Aorta (tissue), 5 donors: ENCODE data around the gene VSIG2. TPM values are rescaled to one million over a fixed set of nuclear protein-coding genes. Genes with fewer than 3 reads are reported as not detected.

Experiments
- ATAC-seq: fragments of 200-7000 bp; cut with Tn5 transposase; one replicate; pipeline ENCODE4 v1.9.1; 2022; ENCODE audit warnings: moderate library complexity; ENCODE audit not compliant: low FRiP score
- DNase-seq, 2 donors: peaks; one replicate each; pipeline ENCODE4 v3.0.0-alpha.2; 2020
- H3K27ac ChIP-seq, 2 donors: one replicate each; pipeline ENCODE4 v1.5.1; 2013; ENCODE audit warnings: low read length in 2 of 2, mild to moderate bottlenecking in 2 of 2, moderate library complexity in 2 of 2, control low read depth in 1 of 2, inconsistent platforms in 1 of 2, low read depth in 1 of 2
- H3K27me3 ChIP-seq, 2 donors: one replicate each; pipeline ENCODE4 v1.6.1; 2013; ENCODE audit warnings: control low read depth in 1 of 2, low read length in 1 of 2, mild to moderate bottlenecking in 1 of 2, moderate library complexity in 1 of 2; ENCODE audit not compliant: insufficient read depth in 2 of 2, control insufficient read depth in 1 of 2
- H3K36me3 ChIP-seq, 2 donors: one replicate each; pipeline ENCODE4 v1.6.1; 2013; ENCODE audit warnings: control low read depth in 1 of 2, low read length in 1 of 2, mild to moderate bottlenecking in 1 of 2; ENCODE audit not compliant: insufficient read depth in 2 of 2, control insufficient read depth in 1 of 2
- H3K4me1 ChIP-seq, 2 donors: one replicate each; pipeline ENCODE4 v1.6.1; 2013; ENCODE audit warnings: low read length in 2 of 2, control low read depth in 1 of 2, mild to moderate bottlenecking in 1 of 2, moderate library complexity in 1 of 2; ENCODE audit not compliant: insufficient read depth in 2 of 2, control insufficient read depth in 1 of 2
- H3K4me3 ChIP-seq, 2 donors: one replicate each; pipeline ENCODE4 v1.5.1; 2013; ENCODE audit warnings: low read length in 2 of 2, control low read depth in 1 of 2, mild to moderate bottlenecking in 1 of 2
- H3K9me3 ChIP-seq: one replicate; pipeline ENCODE4 v1.6.1; 2013; ENCODE audit warnings: mild to moderate bottlenecking, low read length; ENCODE audit not compliant: control insufficient read depth
- WGBS, 2 donors: extraction: QIAGEN DNeasy Blood & Tissue Kit; methylation state at CpG; one replicate each; pipeline ENCODE4 v1.1.7; 2013; 5-methylcytosine and 5-hydroxymethylcytosine counted together
- intact Hi-C, 2 donors: fragments of 100-400 bp; cut with DNase I; formaldehyde crosslinking; loops; one replicate each; pipeline versions ENCODE4 v1.14.2 to v1.15.0; 2022
- polyA plus RNA-seq, 2 donors: library from polyadenylated mRNA; stranded (reverse); fragments of 200-250 nt; gene quantifications; one replicate each; pipeline ENCODE4 v1.2.3, GENCODE V29; 2013
- total RNA-seq, 2 donors: library from RNA; stranded (reverse); fragmentation: NEBNext Ultra II Directional; extraction: Animal tissue kit (Norgen Biotek cat#: 25700); gene quantifications; one replicate each; pipeline ENCODE4 v1.2.1, GENCODE V29; 2021
- donor health status: healthy with polysubstance abuse.
- donor health status: Bipolar disorder and iron deficiency.
- donor health status: DM: no; HTN: no; CAD: no.
- donor health status: DM: no; HTN: no; CAD: no.
- donor health status: DM: yes; HTN: yes; CAD: no.

VSIG2 gene
- total and polyA plus RNA-seq, 4 donors = 1.9 to 6.9 (median 3.5) TPM

DNA sequence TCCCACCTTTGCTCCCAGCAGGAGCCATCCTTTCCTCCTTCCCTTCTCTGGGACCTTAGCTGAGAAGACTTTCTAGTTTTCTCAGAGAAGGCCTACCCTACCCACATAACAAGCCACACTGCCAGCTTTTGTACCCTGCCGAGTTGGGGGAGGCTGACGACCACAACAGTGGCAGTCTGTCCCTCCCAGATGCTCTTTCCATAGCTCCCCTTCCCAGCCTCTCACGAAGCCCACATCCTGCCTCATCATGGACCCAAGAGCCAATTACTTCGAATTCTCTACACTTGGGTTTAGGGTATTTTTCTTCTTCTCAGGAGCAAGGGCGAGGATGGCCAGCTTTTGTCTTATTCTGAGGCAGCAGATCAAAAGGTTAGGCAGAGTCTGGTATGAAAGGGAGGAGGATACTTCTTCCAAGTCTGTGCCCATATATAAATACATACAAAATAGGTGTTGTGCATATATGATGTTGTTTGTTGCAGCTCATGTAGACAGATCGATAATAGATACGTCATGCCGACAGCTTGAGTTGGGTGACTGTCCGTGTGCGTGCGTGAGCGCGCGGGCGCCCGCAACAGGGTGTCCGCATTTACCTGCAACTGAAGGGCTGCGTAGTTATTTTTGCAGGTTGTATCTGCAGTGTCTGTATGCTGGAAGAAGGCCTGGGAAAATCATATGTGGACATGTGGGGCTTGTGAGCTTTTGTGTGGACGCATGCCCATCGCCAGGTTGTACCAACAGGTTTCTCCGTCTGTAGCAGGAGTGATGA, 13.2 kb downstream of the VSIG2 start:
- Histone ChIP-seq H3K4me1 (no peaks in the 10 kb centered on the region), H3K27ac (no peak overlapping the region), H3K36me3 (no peaks in the 10 kb centered on the region), H3K27me3 (no peaks in the 10 kb centered on the region), H3K9me3 (no peaks in the 10 kb centered on the region), H3K4me3 (no peak overlapping the region)
- intact Hi-C loops = no loop called here
- 90% methylated on average over 21 of the region's 21 CpGs for WGBS, 2 donors
- no peak for ATAC-seq
- no peak for DNase-seq

DNA sequence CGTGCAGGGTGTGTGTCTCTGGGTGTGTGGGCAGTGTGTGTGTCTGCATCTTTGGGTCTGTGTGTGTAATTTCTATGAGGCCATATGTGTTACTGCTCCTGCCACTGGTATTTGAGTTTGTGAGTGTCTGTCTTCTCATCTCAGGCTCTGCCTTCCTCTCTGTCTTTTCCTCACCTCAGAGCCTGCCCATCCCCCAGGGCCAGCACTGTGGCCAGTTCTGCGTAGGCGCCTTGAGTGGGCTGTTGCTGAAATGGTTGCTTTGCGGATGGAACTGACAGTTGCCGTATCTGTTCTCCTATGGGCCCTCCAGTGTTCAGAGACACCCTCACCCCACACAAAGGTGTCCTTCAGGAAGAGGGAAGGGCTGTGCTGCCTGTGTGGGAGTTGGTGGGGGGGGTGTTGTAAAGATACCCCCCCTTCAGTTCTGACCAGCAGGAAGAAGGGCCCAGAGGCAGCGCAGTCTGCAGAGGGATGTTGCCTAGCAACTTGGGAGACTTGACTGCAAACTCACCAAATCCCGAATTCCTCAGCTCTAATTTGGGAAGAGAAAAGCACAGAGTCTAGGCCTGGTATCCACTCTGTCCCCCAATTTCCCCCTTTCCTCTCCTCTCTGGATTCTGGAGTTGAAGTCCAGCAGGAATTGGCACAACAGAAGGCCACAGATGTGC, 14.3 kb downstream of the VSIG2 start:
- 76 to 83% methylated on average over 7 of the region's 7 CpGs for WGBS, 2 donors
- Histone ChIP-seq H3K27me3 (no peaks in the 10 kb centered on the region), H3K27ac (no peak overlapping the region), H3K36me3 (no peaks in the 10 kb centered on the region), H3K9me3 (no peaks in the 10 kb centered on the region), H3K4me3 (no peak overlapping the region), H3K4me1 (no peaks in the 10 kb centered on the region)
- intact Hi-C loops = no loop called here
- no peak for ATAC-seq
- DNase-seq = no peak

DNA sequence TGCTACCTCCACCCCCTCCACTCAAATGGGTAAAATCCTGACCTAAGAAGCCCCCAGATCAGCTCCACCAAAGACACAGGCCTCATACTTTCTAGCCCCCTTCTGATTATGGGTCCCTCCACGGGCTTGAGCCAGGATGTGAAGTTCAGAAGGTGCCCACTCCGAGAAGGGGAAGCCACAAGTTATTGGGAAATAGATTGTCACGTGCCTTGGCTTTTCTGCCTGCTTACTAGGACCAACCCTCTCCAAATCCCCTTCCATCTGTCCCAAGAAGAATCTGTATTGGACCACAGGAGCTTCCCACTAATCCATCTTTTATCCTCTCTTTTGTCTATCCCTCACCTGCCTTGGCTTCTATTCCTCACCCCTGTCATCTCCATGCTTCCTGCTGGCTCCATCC, 15.3 kb downstream of the VSIG2 start:
- H3K27me3 ChIP-seq = no peaks in the 10 kb centered on the region
- no peak overlapping the region for H3K27ac ChIP-seq
- DNase-seq = no peak
- no peak overlapping the region for H3K4me3 ChIP-seq
- no peaks in the 10 kb centered on the region for H3K4me1 ChIP-seq
- ATAC-seq = no peak
- intact Hi-C loops = no loop called here
- 2 to 5% methylated on average over 3 of the region's 3 CpGs for WGBS, 2 donors
- no peaks in the 10 kb centered on the region for H3K9me3 ChIP-seq
- no peaks in the 10 kb centered on the region for H3K36me3 ChIP-seq

DNA sequence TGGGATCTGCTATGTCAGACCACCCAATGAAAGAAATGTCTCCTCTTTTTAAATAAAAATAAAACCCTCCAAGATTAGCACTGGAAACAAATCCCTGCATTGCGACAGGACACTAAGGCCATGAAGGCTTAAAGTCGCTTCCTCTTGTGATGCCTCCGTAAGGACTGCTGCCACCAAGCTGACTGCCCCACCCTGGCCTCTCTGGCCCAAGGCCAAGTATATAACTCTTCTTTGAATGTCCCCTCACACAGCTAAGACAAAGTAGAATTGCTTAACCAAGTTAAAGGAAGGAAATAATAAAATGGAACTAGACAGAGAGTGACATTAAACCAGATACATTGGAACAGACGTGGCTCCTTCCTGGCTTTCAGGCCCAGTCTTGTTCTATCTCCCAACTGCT, 19.8 kb downstream of the VSIG2 start:
- intact Hi-C loops = no loop called here
- ATAC-seq = no peak

DNA sequence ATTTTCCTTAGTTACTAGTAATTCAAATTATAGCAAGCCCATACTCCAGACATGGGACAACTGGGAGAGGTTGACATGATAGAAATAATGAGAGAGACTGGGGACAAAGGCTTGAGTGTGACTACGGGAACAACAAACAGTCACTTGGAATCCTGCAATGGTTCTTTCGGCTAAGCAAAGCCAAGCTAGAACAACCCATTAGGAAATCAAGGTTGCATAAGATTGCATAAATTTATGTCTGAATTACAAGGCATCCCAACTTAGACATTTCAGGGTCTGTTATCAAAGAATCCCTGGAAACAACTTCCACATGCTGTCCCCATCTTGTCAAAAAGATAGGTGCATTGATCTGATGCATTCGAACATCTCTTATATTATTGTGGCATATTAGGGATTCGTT, 22.5 kb downstream of the VSIG2 start:
- Histone ChIP-seq H3K27me3 (no peaks in the 10 kb centered on the region), H3K4me3 (no peak overlapping the region), H3K27ac (no peak overlapping the region), H3K9me3 (no peaks in the 10 kb centered on the region), H3K4me1 (no peaks in the 10 kb centered on the region), H3K36me3 (no peaks in the 10 kb centered on the region)
- intact Hi-C loops = no loop called here
- DNase-seq = no peak
- ATAC-seq = no peak
- 96% methylated on average over 4 of the region's 4 CpGs for WGBS, 2 donors

More for the DNA sequence above, 19.8 kb downstream of the VSIG2 start:
- 96 to 99% methylated on average over 4 of the region's 4 CpGs for whole genome bisulfite sequencing, 2 donors
- no peak for DNase-seq
- Histone ChIP-seq H3K27me3 (no peaks in the 10 kb centered on the region), H3K36me3 (no peaks in the 10 kb centered on the region), H3K4me3 (no peak overlapping the region), H3K27ac (no peak overlapping the region), H3K4me1 (no peaks in the 10 kb centered on the region), H3K9me3 (no peaks in the 10 kb centered on the region)

DNA sequence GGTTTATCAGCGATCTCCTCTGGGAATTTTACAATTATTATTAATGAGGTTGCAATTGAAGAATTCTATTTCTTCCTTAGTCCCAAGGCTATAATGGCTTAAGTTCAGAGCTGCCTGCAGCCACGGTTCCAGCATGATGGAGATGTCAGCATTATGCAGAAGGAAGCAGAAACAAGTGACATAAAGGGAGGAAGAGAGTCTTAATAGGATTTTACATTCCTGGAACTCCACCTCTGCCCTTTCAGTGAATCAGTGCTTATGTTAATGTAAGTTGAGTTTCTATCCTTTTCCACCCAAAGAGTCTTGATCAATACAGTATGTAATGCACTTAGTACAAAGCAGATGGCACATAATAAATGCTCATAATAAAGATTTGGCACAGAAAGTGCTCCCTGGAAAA, 23.9 kb downstream of the VSIG2 start:
- DNase-seq = no peak
- ATAC-seq = no peak

DNA sequence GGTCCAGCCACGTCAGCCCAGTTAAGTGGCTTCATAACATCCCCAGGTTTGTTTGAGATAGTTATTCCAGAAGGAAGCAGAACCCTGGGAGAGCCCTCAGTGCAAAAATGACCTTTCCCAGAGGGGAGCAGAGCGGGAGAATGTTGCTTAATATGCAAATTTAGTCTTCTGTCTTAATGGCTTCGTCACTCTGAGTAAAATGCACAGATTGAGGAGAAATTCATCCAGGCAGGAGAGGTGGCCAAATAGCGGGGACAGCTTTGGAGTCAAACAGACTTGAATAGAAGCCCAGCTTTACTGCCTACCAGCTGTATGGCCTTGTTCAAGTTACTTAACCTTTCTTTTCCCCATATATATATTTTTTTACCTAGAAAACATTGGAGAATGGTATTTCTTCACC, 24.6 kb downstream of the VSIG2 start:
- Histone ChIP-seq H3K27me3 (no peaks in the 10 kb centered on the region), H3K4me1 (no peaks in the 10 kb centered on the region), H3K9me3 (no peaks in the 10 kb centered on the region), H3K4me3 (no peak overlapping the region), H3K36me3 (no peaks in the 10 kb centered on the region), H3K27ac (no peak overlapping the region)
- 89 to 93% methylated on average over 4 of the region's 4 CpGs for WGBS, 2 donors
- intact Hi-C loops = no loop called here
- DNase-seq (no peak), ATAC-seq (no peak)

More for the DNA sequence above, 23.9 kb downstream of the VSIG2 start:
- Histone ChIP-seq H3K36me3 (no peaks in the 10 kb centered on the region), H3K27ac (no peak overlapping the region), H3K27me3 (no peaks in the 10 kb centered on the region), H3K9me3 (no peaks in the 10 kb centered on the region), H3K4me3 (no peak overlapping the region), H3K4me1 (no peaks in the 10 kb centered on the region)
- intact Hi-C loops = no loop called here
- 95 to 99% methylated on average over 2 of the region's 2 CpGs for WGBS, 2 donors

DNA sequence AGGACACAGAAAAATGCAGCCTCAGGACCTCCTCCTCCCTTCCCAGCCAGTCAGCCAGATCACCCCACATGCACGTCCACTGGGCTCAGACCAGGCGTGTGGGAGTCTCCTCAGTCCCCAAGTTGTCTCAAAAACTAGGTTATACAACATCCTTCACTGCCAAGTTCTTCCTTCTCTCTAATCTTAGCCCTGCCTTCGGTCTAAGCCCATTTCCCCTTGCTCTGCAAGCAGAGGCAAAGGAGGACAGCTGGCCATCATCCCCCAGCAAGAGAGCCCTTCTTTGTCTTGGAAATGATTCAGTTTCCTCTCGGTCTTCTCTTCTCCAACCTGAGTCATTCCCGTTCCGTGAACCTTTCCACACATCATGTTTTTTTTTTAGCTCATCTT, 26.3 kb downstream of the VSIG2 start:
- Histone ChIP-seq H3K4me3 (no peak overlapping the region), H3K36me3 (no peaks in the 10 kb centered on the region), H3K4me1 (no peaks in the 10 kb centered on the region), H3K9me3 (no peaks in the 10 kb centered on the region), H3K27ac (peak overlapping the region in 1 of 2 donors; percentile 61), H3K27me3 (no peaks in the 10 kb centered on the region)
- DNase-seq (no peak), ATAC-seq (no peak)
- WGBS, 2 donors = 0 to 2% methylated on average over 6 of the region's 6 CpGs
- intact Hi-C loops = no loop called here
